ENCODE measurements around the gene LRRC32.
"Not testable (repeated sequence)": the region's sequence is repeated elsewhere in the genome, so short reads cannot be mapped to it uniquely, and the experiment has no call there.

The LRRC32 gene

GRCh38 chr11:76626266-76626665 lies 44.3 kb downstream of the LRRC32 start:
- DNase-seq = no peak

- no peak for DNase-seq
Observed at GRCh38 chr11:76625472-76626186, 44.9 kb downstream of the LRRC32 start.

DNA sequence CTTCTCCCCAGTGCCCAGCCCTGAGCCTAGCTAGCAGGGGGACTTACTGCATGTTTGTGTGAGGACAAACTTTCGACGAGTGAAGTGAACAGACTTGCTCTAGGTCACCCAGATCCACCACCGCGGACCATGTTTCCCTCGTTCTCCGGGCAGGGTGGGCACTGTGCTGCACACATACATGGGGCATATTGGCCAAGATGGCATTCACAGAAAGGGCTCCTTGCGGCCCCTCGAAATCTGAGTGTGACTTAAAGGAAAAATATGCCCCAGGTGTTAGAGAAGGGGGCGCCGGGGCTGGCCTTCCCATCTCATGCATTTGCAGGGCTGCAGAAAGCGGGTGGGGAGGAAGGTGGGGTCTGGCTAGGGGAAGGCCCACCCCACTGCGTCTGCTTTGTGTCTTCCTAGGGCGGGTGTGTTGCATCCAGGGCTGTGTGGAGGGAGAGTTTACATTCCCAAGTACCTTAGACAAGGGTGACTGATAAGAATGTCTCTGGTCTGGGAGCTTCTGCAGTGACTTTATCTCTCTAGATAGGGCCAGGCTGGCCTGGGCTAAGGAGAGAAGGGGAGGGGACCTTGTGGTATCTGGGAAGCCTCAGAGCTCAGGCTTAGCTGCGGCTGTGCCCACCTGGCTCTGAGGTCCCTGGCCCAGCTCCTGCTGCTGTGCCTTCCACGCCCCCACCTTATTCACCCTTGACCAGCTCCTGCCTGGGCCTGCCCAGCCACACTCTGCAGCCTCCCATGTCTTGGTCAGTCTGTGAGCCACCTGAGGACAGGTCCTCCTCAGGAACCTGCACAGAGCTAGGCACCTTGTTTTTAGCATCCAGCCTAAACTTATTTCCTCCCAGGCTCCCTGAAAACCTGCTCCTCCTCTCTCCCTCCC lies 45.8 kb downstream of the LRRC32 start:
- no peak for DNase-seq

GRCh38 chr11:76623884-76624419 lies 46.6 kb downstream of the LRRC32 start:
- DNase-seq = no peak

DNA sequence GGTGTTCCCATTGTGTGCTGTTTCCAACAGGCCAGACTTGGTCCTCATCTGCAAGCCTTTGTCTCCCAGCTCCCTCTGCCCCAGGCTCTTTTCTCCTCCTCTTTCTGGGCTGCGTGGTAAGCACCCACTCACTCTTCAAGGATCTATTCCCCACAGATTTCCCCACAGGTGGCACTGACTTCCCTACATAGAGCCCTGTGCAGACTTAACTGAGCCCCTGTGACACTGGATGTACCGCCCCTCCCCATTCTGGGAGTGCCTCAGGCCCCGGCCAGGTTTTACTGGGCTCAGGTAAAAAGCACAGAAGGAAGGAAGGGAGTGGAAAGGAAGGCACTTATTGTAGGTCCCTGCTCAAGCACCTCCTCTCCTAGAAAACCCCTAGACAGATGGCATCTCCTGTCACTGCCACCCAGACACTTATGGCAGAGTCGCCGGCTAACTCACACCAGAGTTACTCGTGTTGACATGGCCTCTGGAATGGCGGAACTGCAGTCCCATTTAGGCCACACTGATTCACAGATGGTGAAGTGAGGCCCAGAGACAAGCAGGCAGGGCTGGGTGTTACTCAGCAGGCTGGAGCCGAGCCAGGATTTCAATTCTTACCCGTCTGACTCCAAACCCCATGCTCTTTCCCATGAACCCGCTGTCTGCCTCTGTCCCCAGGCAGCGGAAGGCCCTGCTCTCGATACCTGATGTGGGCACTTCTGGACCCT lies 47.2 kb downstream of the LRRC32 start:
- DNase-seq = no peak

DNA sequence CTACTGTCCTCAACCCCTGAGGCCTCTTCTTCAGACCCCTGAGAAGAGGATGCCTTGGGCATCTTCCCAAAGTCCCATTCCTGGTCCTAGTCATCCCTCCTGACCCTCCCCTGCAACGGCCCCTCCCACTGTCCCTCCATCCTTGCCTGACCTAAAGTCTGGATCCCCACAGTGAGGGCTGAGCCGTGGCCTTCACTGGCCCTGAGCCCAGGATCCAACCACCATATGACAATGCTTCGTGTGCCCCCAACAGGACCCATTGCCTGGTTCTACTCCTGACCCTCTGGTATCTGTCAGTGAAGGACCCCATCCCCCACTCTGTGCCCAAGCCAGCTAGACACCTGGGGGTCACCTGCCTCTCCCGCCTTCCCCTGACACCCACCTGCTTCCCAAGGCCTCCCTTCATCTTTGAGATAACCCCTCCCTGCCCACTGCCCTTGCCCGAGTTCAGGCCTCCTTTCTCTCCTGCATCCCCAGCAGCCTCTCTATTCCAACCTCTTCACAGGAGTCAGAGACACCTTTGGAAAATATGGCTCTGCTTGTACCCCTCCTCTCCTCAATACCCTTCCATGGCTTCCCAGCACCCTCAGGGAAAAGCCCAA lies 48.0 kb downstream of the LRRC32 start:
- DNase-seq = no peak

DNA sequence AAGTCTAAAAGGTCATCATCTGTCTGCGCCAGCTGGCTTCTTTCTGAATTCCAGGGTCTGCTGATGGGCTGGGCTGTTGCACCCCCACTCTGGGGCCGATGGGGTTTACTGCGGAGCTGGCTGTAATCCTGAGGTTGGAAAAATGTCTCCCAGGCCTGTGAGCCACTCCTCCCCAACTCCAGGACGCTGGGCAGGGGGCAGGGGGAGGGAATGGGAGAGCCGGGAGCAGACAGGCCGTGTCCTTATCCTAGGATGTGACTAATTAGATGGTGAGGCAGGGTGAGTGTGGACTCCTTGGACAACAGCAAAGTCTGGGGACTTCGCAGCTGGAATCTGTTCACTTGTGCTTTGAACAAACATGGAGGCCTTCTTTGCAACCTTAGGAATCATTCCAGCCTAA lies 48.7 kb downstream of the LRRC32 start:
- DNase-seq = no peak

DNA sequence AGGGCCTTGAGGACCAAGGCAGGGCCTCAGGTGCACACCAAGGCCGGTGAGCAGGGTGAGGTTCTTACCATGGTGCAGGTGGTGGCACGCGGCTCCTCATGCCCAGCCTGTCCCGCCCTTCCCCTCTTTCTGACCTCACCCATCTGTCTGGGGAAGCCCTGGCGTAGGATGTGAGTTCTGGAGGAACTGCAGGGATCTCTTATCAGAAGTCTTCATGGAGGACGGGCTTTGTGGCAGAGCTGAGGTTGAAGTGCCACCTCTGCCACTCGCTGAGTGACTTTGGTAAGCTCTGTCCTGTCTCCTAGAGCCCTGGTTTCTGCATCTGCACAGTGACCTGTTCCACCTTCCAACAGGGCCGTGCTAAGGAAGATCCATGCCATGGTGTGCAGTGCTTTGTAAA lies 49.1 kb downstream of the LRRC32 start:
- DNase-seq = no peak

DNA sequence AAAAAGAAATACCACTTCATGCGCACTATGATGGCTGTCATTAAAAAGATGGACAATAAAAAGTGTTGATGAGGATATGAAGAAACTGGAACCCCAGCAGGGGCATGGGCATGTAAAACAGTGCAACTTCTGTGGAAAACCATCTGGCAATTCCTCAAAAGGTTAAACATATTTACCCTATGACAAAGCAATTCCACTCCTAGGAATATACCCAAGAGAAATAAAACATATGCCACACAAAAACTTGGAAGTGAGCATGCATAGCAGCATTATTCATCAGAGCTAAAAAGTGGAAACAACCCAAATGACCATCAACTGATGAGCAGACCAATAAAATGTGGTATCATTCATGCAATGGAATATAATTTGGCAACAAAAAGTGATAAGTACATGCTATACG lies 50.1 kb downstream of the LRRC32 start:
- no peak for DNase-seq

GRCh38 chr11:76619801-76620200 lies 50.7 kb downstream of the LRRC32 start:
- not testable (repeated sequence) for DNase-seq

GRCh38 chr11:76617553-76618265 lies 52.8 kb downstream of the LRRC32 start:
- no peak for DNase-seq

DNA sequence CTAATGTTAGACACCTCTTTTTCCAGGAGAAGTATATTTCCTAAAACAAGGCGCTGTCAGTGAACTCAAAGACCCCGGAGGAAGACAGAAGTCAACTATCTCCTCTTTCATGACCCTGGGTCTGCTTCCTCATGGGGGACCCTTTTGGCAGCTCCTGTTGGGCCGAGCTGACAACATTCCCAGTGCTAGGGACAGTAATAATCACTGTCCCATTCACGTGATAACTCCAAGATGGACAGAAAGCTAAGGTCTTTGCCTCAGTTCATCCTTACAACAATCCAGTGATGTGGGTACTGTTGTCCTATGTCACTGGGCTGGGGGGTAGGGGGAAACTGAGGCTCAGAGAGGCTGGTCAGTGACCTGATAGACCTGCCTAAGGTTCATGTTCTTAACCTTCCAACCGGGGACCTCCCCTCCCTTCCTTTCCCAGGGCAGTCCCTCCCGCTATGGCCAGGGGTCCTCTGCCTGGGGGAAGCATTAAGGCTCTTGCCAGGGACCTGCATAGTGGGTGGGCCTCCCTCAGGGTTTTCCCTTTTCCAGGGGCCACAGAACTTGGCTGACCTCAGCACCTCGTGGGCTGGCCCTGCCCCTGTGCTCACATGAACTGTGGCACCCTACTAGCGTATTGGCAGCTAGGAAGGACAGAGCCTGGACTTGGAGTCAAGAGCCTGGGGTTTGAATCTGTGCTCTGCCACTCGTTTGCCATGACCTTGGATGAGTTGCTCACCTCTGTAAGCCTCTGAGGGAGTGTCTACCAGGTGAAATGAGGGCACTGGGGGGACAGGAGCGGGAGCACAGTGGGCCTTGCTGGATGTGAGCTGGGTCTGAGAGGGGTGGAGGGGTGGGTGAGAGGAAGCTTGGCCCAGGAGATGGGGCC lies 53.6 kb downstream of the LRRC32 start:
- DNase-seq = no peak

DNA sequence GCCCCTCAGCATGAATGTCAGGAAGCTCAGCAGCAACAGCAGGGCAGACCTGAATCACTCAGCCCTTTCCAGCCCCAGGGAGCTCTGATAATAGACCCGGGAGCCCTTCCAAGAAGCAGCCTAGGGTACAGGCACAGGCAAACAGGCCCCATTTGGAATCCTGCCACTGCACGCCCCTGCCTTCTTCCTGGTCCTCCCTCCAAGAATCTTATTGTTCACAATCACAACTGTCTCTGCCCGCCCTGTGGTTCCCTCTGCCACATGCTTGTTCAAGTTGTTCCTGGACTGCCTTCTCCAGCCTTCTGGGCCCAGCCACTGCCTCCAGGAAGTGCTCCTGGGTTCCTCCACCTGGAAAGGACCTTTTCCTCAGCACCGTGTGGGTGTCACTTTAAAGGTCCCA lies 54.6 kb downstream of the LRRC32 start:
- no peak for DNase-seq

DNA sequence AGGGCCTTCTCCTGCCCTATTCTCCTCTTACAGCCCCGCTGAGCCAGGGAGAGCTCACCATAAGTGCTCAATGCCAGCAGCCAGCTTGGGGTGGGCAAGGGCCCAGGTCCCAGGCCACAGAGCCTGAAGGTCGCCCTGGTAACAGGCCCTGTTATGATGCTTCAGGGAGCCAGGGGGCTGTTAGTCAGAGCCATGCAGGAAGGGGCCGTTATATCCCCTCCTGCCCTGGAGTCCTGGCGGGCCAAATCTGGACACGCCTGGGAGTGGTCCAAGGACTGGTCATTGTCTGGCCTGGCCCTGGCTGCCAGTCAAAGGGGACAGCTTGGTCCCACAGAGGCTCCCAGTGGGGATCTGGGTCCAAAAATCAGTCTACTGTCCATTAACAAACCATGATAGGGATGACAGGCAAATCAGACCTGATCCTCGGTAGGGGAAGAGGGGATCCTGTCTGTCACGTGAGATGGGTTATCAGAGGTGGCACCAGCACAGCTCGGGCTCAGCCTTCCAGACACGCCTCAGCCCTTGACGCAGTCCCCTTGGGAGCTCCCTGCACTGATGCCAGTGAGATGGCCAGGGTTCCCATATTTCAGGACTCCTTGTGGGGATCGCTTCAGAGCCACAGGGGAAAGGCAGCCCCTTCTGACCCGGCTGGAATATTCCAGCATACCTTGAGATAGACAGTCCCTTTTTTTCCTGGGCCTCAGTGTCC lies 55.9 kb downstream of the LRRC32 start:
- DNase-seq = no peak

DNA sequence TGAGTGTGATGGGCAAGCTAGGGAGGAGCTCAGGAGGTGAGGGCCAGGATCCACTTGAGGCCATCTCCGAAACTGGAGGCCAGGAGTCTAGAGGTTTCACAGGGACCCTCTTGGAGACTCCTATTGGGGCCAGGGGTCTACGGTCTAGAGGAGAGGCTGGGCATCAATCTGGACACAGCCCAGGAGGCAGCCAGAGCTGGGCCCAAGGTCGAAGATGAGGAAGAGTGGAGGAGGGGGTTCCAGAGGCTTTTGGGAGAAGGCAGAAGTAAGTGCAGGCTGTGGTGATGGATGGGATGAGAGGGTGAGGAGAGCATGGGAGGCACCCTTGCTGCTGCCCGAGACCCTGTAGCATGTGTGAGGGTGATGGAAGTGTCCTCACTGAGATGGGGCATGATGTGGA lies 56.6 kb downstream of the LRRC32 start:
- no peak for DNase-seq

- no peak for DNase-seq
Observed at GRCh38 chr11:76612226-76612625, 58.3 kb downstream of the LRRC32 start.

DNA sequence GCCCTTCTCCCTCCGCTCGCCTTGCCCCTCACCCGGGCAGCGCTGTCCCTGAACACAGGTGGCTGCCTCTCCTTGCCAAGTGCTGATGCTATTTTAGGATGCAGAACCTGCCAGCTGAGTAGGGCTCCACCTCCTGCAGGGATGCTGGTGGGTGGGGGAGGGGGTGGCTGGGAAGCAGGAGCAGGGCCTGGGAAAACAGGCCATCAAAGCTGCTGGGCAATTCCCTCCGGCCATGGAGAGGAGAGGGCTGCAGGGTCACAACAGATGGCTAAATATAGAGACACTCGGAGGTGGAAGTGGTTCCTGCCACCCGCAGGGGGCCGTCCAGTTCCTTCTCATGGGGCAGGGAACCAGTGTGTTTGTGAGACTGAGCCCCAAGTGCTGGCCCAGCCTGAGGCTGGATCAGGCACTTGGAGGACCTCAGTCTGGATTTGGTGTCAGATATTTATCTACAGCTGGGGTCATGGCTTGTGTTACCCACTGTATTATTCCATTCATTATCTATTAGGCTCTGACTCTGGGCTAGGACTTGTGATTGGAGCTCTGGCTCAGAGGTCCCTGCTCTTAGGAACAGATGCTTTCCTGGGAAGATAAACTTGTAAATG lies 59.6 kb downstream of the LRRC32 start:
- DNase-seq = no peak

- DNase-seq = no peak
Observed at GRCh38 chr11:76610371-76610770, 60.2 kb downstream of the LRRC32 start.

DNA sequence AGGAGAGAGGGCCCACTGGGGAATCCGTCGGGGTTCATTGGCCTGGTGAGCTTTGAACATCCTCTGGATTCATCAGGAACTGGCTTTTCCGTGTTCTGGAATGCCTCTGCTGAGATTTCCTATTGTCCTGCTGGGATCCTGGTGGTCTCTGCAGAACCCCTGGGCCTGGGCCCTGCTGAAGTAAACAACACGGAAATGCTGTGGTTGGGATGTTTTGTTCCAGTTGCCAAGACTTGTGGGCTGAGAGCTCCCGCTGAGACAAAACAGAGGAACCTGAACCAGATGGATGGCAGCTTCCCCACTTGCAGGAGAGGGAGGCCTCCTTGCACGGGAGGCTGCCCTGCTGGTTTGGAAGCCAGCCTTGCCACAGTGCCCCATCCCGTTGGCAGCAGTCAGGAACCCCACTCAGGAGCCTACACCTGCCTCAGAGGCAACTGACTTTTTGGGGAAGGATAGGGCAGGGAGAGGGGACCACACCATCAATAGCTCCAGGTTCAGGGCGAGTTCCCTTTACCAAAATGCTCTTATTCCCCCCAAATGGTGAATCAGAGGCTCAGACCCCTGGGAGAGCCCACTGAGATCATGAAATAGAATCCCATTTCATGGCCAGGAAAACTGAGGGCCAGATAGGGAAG lies 60.7 kb downstream of the LRRC32 start:
- DNase-seq = no peak
